ENCODE data around the gene EPB41L3.

Gene EPB41L3

GRCh38 chr18:5447442-5447841 is 96.4 kb downstream of the EPB41L3 start:
- no peak for DNase-seq

GRCh38 chr18:5444847-5445246 is 99.0 kb downstream of the EPB41L3 start:
- no peak for DNase-seq

GRCh38 chr18:5444269-5444668 is 99.5 kb downstream of the EPB41L3 start:
- DNase-seq: no peak

GRCh38 chr18:5439986-5440696 is 103.7 kb downstream of the EPB41L3 start:
- DNase-seq: no peak

- DNase-seq: no peak
Measured at GRCh38 chr18:5434425-5434824, 109.4 kb downstream of the EPB41L3 start.

GRCh38 chr18:5431836-5432575 is 111.8 kb downstream of the EPB41L3 start:
- DNase-seq: no peak

- no peak for DNase-seq
Measured at GRCh38 chr18:5430131-5430530, 113.7 kb downstream of the EPB41L3 start.

GRCh38 chr18:5429681-5430080 is 114.1 kb downstream of the EPB41L3 start:
- no peak for DNase-seq

- DNase-seq: no peak
Measured at GRCh38 chr18:5425721-5426120, 118.1 kb downstream of the EPB41L3 start.

GRCh38 chr18:5424903-5425664 is 118.7 kb downstream of the EPB41L3 start:
- no peak for DNase-seq

- DNase-seq: no peak
Measured at GRCh38 chr18:5422626-5423025, 121.2 kb downstream of the EPB41L3 start.

GRCh38 chr18:5421981-5422380 is 121.8 kb downstream of the EPB41L3 start:
- DNase-seq: no peak

- DNase-seq: no peak
Measured at GRCh38 chr18:5420906-5421305, 122.9 kb downstream of the EPB41L3 start.

GRCh38 chr18:5419601-5420000 is 124.2 kb downstream of the EPB41L3 start:
- no peak for DNase-seq

- no peak for DNase-seq
Measured at GRCh38 chr18:5419030-5419429, 124.8 kb downstream of the EPB41L3 start.

- DNase-seq: no peak
Measured at GRCh38 chr18:5417342-5417741, 126.5 kb downstream of the EPB41L3 start.

GRCh38 chr18:5416112-5416511 is 127.7 kb downstream of the EPB41L3 start:
- DNase-seq: no peak

- DNase-seq: no peak
Measured at GRCh38 chr18:5415665-5416064, 128.1 kb downstream of the EPB41L3 start.

GRCh38 chr18:5415031-5415430 is 128.8 kb downstream of the EPB41L3 start:
- DNase-seq: no peak

- no peak for DNase-seq
Measured at GRCh38 chr18:5414546-5414945, 129.3 kb downstream of the EPB41L3 start.

- no peak for DNase-seq
Measured at GRCh38 chr18:5413447-5413846, 130.3 kb downstream of the EPB41L3 start.

GRCh38 chr18:5410582-5410981 is 133.2 kb downstream of the EPB41L3 start:
- DNase-seq: no peak

- no peak for DNase-seq
Measured at GRCh38 chr18:5398269-5398668, 145.5 kb downstream of the EPB41L3 start.

GRCh38 chr18:5397102-5397501 is 146.7 kb downstream of the EPB41L3 start:
- DNase-seq: no peak

Data from NK-92 treated with Interleukin-12 subunit alpha and Interleukin-12 subunit beta, amount 100 ng/mL, for 24 hours (cell line).